Measurements from ENCODE around the gene PPIL1.

The PPIL1 gene

DNA sequence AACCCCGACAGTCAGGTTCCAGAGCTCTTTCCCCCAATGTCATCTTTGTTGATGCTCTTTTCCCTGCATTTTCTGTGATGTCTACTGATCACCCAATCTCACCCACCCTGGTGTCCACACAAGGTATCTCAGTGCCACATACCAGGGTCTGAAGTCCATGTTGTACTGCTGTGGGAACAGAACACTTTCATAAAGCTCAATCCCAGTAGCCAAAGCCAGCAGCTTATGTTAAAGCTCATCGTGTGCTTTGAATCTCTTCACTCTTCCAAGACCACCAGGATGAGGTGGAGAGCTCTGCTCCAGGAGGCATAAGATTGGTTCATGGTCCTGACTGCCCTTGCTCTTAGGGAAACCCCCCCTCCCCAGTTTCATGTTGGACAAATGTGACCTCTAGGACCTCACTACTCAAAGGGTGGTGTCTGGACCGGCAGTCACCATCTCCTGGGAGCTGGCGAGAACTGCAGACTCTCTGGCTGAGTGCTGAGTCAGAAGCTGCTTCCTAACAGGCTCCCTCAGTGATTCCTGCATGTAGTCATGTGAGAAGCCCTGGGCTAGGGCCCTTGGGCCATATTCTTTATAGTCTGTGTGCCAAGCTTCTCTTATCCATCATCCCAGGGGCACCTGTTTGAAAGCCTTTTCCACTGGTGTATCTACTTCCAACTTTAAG is 22.0 kb downstream of the PPIL1 start:
- no peak overlapping the region for H3K4me2 ChIP-seq (ENCODE audit: low read length)
- H3K4me1 ChIP-seq (ENCODE audit: insufficient read depth, low read length, severe bottlenecking), result no peaks in the 10 kb centered on the region
- TF ChIP-seq, protein P1, sequence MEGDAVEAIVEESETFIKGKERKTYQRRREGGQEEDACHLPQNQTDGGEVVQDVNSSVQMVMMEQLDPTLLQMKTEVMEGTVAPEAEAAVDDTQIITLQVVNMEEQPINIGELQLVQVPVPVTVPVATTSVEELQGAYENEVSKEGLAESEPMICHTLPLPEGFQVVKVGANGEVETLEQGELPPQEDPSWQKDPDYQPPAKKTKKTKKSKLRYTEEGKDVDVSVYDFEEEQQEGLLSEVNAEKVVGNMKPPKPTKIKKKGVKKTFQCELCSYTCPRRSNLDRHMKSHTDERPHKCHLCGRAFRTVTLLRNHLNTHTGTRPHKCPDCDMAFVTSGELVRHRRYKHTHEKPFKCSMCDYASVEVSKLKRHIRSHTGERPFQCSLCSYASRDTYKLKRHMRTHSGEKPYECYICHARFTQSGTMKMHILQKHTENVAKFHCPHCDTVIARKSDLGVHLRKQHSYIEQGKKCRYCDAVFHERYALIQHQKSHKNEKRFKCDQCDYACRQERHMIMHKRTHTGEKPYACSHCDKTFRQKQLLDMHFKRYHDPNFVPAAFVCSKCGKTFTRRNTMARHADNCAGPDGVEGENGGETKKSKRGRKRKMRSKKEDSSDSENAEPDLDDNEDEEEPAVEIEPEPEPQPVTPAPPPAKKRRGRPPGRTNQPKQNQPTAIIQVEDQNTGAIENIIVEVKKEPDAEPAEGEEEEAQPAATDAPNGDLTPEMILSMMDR (IDR thresholded peaks at IDR 0.05; ENCODE audit: low read length), result no peak
- TF ChIP-seq EZH2 (IDR thresholded peaks at IDR 0.05; ENCODE audit: borderline replicate concordance, low read length), result no peak

DNA sequence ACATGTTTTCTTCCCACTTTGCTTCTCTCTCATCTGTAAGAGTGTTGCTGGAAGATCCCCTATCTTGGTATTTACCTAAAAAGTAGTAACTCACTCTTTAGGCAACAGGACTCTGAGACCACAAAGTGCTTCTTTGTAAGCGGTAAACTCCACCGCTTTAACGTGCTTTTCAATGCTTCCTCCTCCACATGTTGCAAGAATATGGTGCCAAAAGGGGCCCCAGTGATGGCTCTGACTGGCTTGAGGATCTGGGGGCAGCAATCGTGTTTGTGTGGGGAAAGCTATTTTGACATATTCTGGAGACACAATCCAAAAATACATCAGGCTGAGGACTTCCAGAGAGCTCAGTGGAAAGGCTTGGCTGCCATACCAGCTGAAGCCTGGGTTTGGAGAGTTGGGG is 23.0 kb downstream of the PPIL1 start:
- H3K9me3 ChIP-seq (ENCODE audit: low read length), result peaks cover 3% of the 10 kb centered on the region
- H2AFZ ChIP-seq (ENCODE audit: low read length), result no peak overlapping the region
- H4K20me1 ChIP-seq (ENCODE audit: insufficient read depth, low read length), result no peaks in the 10 kb centered on the region
- H3K9ac ChIP-seq (ENCODE audit: low read length), result no peak overlapping the region
- no peak overlapping the region for H3K4me2 ChIP-seq (ENCODE audit: low read length)
- H3K79me2 ChIP-seq (ENCODE audit: insufficient read depth, low read length), result no peaks in the 10 kb centered on the region
- H3K4me1 ChIP-seq (ENCODE audit: insufficient read depth, low read length, severe bottlenecking), result no peaks in the 10 kb centered on the region
- H3F3A ChIP-seq (ENCODE audit: insufficient read depth, low read length), result no peaks in the 10 kb centered on the region
- H3K9me2 ChIP-seq (ENCODE audit: low read depth, low read length), result no peaks in the 10 kb centered on the region
- no peaks in the 10 kb centered on the region for H3K27me3 ChIP-seq (ENCODE audit: insufficient read depth, low read length)
- TF ChIP-seq EZH2 (IDR thresholded peaks at IDR 0.05; ENCODE audit: borderline replicate concordance, low read length), result no peak
- TF ChIP-seq, protein P1 (IDR thresholded peaks at IDR 0.05; ENCODE audit: low read length), result no peak
- H3K36me3 ChIP-seq (ENCODE audit: insufficient read depth, low read length), result peaks cover 63% of the 10 kb centered on the region
- H3K4me3 ChIP-seq (ENCODE audit: low read depth, low read length, poor library complexity, severe bottlenecking), result no peak overlapping the region
- H3K27ac ChIP-seq (ENCODE audit: low read depth, low read length, poor library complexity, severe bottlenecking), result no peak overlapping the region

More for the DNA sequence above, 22.0 kb downstream of the PPIL1 start:
- no peaks in the 10 kb centered on the region for H4K20me1 ChIP-seq (ENCODE audit: insufficient read depth, low read length)
- no peak overlapping the region for H3K4me3 ChIP-seq (ENCODE audit: low read depth, low read length, poor library complexity, severe bottlenecking)
- H3K27ac ChIP-seq (ENCODE audit: low read depth, low read length, poor library complexity, severe bottlenecking), result no peak overlapping the region
- no peaks in the 10 kb centered on the region for H3K27me3 ChIP-seq (ENCODE audit: insufficient read depth, low read length)
- no peaks in the 10 kb centered on the region for H3F3A ChIP-seq (ENCODE audit: insufficient read depth, low read length)
- H3K9me2 ChIP-seq (ENCODE audit: low read depth, low read length), result no peaks in the 10 kb centered on the region
- H2AFZ ChIP-seq (ENCODE audit: low read length), result no peak overlapping the region
- no peak overlapping the region for H3K9ac ChIP-seq (ENCODE audit: low read length)
- H3K79me2 ChIP-seq (ENCODE audit: insufficient read depth, low read length), result no peaks in the 10 kb centered on the region
- peaks cover 3% of the 10 kb centered on the region for H3K9me3 ChIP-seq (ENCODE audit: low read length)
- H3K36me3 ChIP-seq (ENCODE audit: insufficient read depth, low read length), result peaks cover 73% of the 10 kb centered on the region

DNA sequence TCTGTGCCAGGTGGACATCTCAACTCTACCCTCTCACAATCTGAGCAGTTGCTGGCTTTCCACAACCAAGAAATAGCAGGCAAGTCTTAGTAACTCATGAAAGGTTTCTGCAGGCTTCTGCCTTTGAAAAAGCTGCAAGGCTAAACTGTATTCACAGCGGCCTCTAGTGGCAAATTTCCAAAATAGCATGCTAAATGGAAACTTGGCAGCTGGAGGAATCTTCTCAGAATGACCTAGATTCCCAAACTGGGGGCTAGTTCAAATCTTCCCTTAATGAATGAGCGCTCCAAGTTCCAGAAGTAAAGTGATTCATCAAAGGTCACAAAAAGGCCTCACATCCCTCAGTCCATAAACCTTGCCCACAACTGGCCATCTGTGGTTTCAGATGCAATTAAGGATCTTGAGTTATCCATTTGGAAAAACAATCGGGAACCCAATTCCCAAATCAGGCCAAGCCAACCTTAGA is 23.4 kb downstream of the PPIL1 start:
- no peak overlapping the region for H3K4me2 ChIP-seq (ENCODE audit: low read length)

More for the DNA sequence above, 23.4 kb downstream of the PPIL1 start:
- Histone ChIP-seq H3K9me3 (ENCODE audit: low read length) (peaks cover 3% of the 10 kb centered on the region), H3K36me3 (ENCODE audit: insufficient read depth, low read length) (peaks cover 59% of the 10 kb centered on the region), H3K4me3 (ENCODE audit: low read depth, low read length, poor library complexity, severe bottlenecking) (no peak overlapping the region), H3K9ac (ENCODE audit: low read length) (no peak overlapping the region), H3K79me2 (ENCODE audit: insufficient read depth, low read length) (no peaks in the 10 kb centered on the region), H3K27ac (ENCODE audit: low read depth, low read length, poor library complexity, severe bottlenecking) (no peak overlapping the region), H3K27me3 (ENCODE audit: insufficient read depth, low read length) (no peaks in the 10 kb centered on the region), H3K9me2 (ENCODE audit: low read depth, low read length) (no peaks in the 10 kb centered on the region), H3K4me1 (ENCODE audit: insufficient read depth, low read length, severe bottlenecking) (no peaks in the 10 kb centered on the region), H3F3A (ENCODE audit: insufficient read depth, low read length) (no peaks in the 10 kb centered on the region), H4K20me1 (ENCODE audit: insufficient read depth, low read length) (no peaks in the 10 kb centered on the region), H2AFZ (ENCODE audit: low read length) (no peak overlapping the region)
- TF ChIP-seq, protein P1 (IDR thresholded peaks at IDR 0.05; ENCODE audit: low read length), result peak; percentile 83
- no peak for TF ChIP-seq EZH2 (IDR thresholded peaks at IDR 0.05; ENCODE audit: borderline replicate concordance, low read length)
